Spinal cord (tissue), 10 donors: Measurements from ENCODE around the gene NPTX1. TPM values are rescaled to one million over a fixed set of nuclear protein-coding genes. Genes with fewer than 3 reads are reported as not detected.
A peak's percentile ranks its signal among the peaks of the same experiment; 100 is the strongest.
"Not testable (repeated sequence)": the region's sequence is repeated elsewhere in the genome, so short reads cannot be mapped to it uniquely, and the experiment has no call there.

Experiments
- DNase-seq, 6 donors: peaks; one replicate each; pipeline versions ENCODE4 v3.0.0 to v3.0.0-alpha.2; 2013 to 2015; ENCODE audit warnings: low spot score in 6 of 6, low read depth in 4 of 6
- H3K27ac ChIP-seq: one replicate; pipeline ENCODE4 v1.5.1; 2013; ENCODE audit warnings: low read depth, low read length, control low read depth
- H3K27me3 ChIP-seq: one replicate; pipeline ENCODE4 v1.6.1; 2013; ENCODE audit warnings: low read length; ENCODE audit not compliant: control insufficient read depth, insufficient read depth
- H3K36me3 ChIP-seq: one replicate; pipeline ENCODE4 v1.6.1; 2013; ENCODE audit warnings: low read length; ENCODE audit not compliant: control insufficient read depth, insufficient read depth
- H3K4me1 ChIP-seq: one replicate; pipeline ENCODE4 v1.6.1; 2013; ENCODE audit warnings: low read length; ENCODE audit not compliant: control insufficient read depth, insufficient read depth
- H3K4me3 ChIP-seq: one replicate; pipeline ENCODE4 v1.5.1; 2013; ENCODE audit warnings: low read depth, low read length, control low read depth
- H3K9me3 ChIP-seq: one replicate; pipeline ENCODE4 v1.6.1; 2013; ENCODE audit warnings: low read length; ENCODE audit not compliant: control insufficient read depth, insufficient read depth
- WGBS: methylation state at CpG from one replicate; pipeline ENCODE4 v1.1.5; 2013; ENCODE audit warnings: missing lambda C conversion rate; ENCODE audit not compliant: insufficient coverage; 5-methylcytosine and 5-hydroxymethylcytosine counted together
- polyA plus RNA-seq, 2 donors: library from polyadenylated mRNA; unstranded; fragments of 120-200 nt; gene quantifications; one replicate each; pipeline ENCODE4 v1.2.1, GENCODE V29; 2013; ENCODE audit not compliant: insufficient read length in 2 of 2
- total RNA-seq, 2 donors: library from RNA; depleted of rRNA in 1 of 2; stranded (reverse); fragments of 120-200 nt in 1 of 2; fragments of >200 nt in 1 of 2; gene quantifications; one replicate each; pipeline versions ENCODE4 v1.2.3 to v1.2.4, GENCODE V29; 2013 to 2014
- donor health status: healthy.

NPTX1 gene
- total and polyA plus RNA-seq, 4 donors, result 6.7 to 23.5 (median 19.9) TPM

- H3K27me3 ChIP-seq, H3K27ac ChIP-seq, H3K36me3 ChIP-seq, H3K9me3 ChIP-seq, H3K4me1 ChIP-seq, DNase-seq, H3K4me3 ChIP-seq: not testable (repeated sequence)
- WGBS, result 90% methylated on average over 4 of the region's 4 CpGs
Observed at GRCh38 chr17:80507177-80507576, 30.8 kb upstream of the NPTX1 start.

DNA sequence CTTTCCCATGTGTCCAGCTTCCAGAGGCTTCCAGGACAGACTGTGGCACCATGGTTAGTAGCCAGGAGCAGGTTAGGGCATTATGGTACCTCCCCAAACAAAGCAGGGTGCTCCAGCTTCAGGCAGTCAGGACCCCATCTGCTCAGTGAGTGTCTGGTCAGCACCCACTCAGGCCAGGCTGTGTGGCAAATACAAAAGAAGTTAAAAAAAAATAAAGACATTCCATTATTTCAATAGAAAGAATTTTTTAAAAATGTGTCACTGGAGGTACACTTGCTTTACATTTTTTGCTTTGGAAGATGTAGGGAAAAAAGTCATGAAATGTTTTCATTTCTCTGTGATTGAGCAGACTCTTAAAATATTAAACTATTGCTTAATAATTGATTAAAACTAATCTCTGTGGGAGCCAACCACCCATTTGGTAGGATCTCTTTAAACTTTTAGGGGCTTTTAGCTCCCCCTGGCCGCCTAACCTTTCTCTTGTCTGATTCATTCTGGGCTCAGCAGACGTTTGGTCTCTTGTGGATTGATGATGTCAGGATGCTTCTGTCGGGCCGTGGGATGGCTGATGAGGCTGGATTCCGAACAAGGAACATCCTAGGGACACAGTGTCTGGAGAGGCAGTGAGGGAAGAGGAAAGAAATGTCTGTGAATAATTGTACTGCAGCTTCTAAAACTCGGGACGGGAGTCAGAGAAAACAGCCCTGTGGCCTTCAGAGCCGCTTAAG lies 28.4 kb upstream of the NPTX1 start:
- no peak overlapping the region for H3K27ac ChIP-seq
- 27% methylated on average over 6 of the region's 8 CpGs for WGBS
- H3K4me3 ChIP-seq, result no peak overlapping the region
- no peaks in the 10 kb centered on the region for H3K9me3 ChIP-seq
- no peaks in the 10 kb centered on the region for H3K36me3 ChIP-seq
- peak in 1 of 6 donors; percentile 31 for DNase-seq
- H3K27me3 ChIP-seq, result peaks cover 5% of the 10 kb centered on the region
- peaks cover 8% of the 10 kb centered on the region for H3K4me1 ChIP-seq

DNA sequence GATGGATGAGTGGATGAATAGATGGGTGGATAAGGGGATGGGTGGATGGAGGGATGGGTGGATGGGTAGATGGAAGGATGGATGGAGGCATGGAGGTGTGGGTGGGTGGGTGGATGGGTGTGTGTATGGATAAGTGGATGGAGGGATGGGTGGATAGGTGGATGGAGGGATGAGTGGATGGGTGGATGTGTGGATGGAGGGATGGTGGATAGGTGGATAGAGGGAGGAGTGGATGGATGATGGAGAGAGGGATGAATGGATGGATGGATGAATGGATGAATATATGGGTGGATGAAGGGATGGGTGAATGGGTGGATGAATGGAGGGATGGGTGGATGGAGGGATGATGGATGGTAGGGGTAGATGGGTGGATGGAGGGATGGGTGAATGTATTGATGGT lies 27.5 kb upstream of the NPTX1 start:
- Histone ChIP-seq H3K4me3 (no peak overlapping the region), H3K27me3 (peaks cover 5% of the 10 kb centered on the region), H3K36me3 (no peaks in the 10 kb centered on the region), H3K27ac (no peak overlapping the region), H3K4me1 (peaks cover 11% of the 10 kb centered on the region), H3K9me3 (no peaks in the 10 kb centered on the region)
- DNase-seq, result no peak

- DNase-seq, result no peak
- H3K4me3 ChIP-seq, result no peak overlapping the region
- 95% methylated on average over 2 of the region's 2 CpGs for WGBS
Observed at GRCh38 chr17:80503031-80503430, 26.6 kb upstream of the NPTX1 start.

DNA sequence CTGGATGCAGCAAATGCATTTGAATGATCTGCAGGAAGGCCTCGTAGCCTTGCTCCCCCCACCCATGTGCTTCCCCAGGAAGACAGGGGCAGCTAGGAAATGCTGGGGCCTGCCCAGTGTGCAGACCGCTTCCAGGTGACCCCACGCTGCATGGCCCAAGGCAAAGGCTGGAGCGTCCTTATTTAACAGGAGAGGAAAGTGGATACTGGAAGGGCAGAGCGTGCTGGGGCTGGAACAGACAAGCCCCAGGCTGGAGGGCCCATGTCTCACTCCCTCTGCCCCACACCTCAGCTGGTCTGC lies 26.1 kb upstream of the NPTX1 start:
- Histone ChIP-seq H3K36me3 (no peaks in the 10 kb centered on the region), H3K4me1 (peaks cover 22% of the 10 kb centered on the region), H3K27me3 (peaks cover 5% of the 10 kb centered on the region), H3K27ac (no peak overlapping the region), H3K9me3 (no peaks in the 10 kb centered on the region), H3K4me3 (no peak overlapping the region)
- 91% methylated on average over 4 of the region's 5 CpGs for WGBS
- DNase-seq, result no peak

More at GRCh38 chr17:80503031-80503430, 26.6 kb upstream of the NPTX1 start:
- Histone ChIP-seq H3K36me3 (no peaks in the 10 kb centered on the region), H3K27ac (no peak overlapping the region), H3K9me3 (no peaks in the 10 kb centered on the region), H3K4me1 (peaks cover 20% of the 10 kb centered on the region), H3K27me3 (peaks cover 5% of the 10 kb centered on the region)

DNA sequence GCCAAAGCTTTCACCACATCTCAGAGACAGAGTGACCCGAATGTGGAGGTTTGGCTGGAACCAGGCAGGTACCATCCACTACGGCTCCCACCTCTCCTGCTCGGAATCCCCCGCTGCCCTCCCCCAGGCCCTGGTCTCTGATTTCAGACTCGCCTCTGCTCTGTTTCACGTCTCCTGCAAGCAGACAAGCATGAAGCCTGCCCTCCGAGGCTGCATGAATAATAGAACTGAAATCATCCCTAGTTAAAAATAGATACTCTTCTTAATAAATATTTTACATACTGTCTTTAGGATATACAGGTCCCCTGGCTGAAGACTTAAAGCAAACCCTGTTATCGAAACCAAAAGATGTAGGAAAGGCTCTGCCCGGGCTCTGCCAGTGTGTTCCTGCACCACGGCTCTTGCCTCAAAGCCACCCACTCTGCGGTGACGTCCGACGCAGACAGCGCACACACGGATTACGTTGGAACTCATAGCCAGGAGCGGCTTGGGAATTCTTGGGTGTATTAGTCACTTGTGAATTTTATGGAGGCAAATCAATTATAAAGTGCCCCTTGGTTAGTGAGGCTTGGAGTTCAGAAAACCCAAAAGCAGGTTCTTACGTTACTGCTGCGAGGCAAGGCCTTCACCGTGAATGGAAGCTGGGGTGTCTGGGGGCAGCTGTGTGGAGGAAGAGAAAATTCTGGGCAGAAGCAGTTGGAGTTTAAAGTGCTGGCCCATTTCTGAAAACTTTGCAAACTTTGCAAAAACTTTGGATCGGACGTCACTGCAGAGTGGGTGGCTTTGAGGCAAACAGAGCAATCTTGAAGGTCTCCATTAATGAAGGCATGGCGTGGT lies 25.6 kb upstream of the NPTX1 start:
- Histone ChIP-seq H3K27ac (no peak overlapping the region), H3K27me3 (peaks cover 3% of the 10 kb centered on the region)
- WGBS, result 78% methylated on average over 20 of the region's 24 CpGs

DNA sequence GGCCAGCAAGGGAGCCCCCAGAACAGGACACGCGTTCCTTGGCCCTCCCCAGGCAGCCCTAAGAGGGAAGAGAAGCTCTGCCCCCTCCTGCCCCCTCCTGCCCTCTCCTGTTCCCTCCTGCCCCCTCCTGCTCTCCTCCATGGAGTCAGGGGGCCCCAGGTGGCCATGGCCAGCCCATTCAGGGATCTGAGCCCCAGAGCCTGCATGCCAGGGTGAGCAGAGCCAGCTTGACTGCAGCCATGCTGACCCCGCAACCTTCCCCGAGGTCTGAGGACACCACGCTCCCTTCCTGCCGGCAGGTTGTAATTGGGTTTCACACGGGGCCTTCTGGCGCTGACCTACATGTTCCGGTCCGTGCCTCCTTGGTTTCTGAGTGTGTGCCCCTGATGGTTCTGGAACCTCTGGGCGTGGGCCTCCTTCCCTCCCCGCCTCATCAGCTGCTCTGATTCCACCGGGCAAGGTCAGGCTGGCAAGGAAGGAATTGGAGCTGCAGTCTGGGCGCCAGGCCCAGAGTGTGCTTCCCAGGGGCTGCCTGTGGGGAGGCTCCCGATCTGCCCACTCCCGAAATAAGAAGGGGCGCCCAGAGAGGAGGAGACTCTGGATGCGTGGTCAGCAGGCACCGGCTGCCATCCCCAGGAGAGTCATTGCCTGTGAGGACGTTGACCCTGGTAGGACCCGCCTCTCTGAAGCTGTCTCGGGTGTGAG lies 23.7 kb upstream of the NPTX1 start:
- 63% methylated on average over 21 of the region's 22 CpGs for WGBS
- Histone ChIP-seq H3K4me1 (peaks cover 22% of the 10 kb centered on the region), H3K9me3 (no peaks in the 10 kb centered on the region), H3K27ac (no peak overlapping the region), H3K36me3 (no peaks in the 10 kb centered on the region), H3K27me3 (peaks cover 3% of the 10 kb centered on the region), H3K4me3 (no peak overlapping the region)
- DNase-seq, result no peak

More for the DNA sequence above, 25.6 kb upstream of the NPTX1 start:
- no peak overlapping the region for H3K4me3 ChIP-seq
- H3K9me3 ChIP-seq, result no peaks in the 10 kb centered on the region
- DNase-seq, result peak in 1 of 6 donors; percentile 9
- H3K4me1 ChIP-seq, result peaks cover 22% of the 10 kb centered on the region
- no peaks in the 10 kb centered on the region for H3K36me3 ChIP-seq

DNA sequence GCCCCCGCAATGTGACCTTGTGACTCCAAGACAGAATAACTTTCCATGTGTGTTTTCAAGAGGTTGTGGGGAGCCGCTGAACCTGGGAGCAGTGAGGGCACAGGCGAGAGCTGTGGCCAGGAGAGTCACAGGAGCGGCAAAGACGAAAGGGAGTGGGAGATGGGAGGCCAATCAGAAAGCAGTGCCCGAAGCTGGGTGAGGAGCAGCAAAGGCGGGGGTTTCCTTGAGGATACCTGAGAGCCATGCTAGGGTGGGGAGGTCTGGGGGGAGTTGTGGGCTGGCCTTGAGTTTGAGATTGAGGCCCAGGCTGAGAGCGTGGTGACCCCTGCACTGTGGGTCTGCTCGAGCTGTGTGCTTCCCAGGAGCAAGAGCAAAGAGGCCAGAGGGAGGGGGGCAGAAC lies 23.2 kb upstream of the NPTX1 start:
- WGBS, result 77% methylated on average over 9 of the region's 9 CpGs
- no peak overlapping the region for H3K27ac ChIP-seq
- peaks cover 3% of the 10 kb centered on the region for H3K27me3 ChIP-seq
- H3K9me3 ChIP-seq, result no peaks in the 10 kb centered on the region
- DNase-seq, result no peak
- no peaks in the 10 kb centered on the region for H3K36me3 ChIP-seq
- H3K4me3 ChIP-seq, result no peak overlapping the region
- peaks cover 22% of the 10 kb centered on the region for H3K4me1 ChIP-seq

DNA sequence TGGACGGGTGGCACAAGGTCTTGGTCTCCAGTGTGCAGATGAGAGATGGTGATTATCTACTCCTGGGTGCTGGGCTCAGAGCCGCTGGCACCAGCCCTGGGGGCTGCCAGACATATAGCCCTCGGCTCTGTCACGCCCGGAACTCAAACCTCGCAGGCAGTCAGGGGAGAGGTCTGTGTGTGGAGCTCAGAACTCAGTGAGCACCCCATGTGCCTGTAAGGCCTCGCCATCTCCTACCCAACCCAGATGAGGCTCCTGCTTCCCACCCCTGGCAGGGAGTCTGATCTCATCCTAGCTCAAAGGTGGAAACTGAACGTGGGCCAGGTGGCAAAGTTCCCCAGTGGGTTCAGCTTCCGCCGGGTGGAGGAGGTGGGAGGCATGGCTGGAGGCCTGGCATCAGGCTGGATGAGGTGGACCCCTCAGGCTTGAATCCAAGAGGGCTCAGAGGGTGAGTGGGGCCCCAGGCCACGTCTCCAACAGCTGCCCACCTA lies 22.6 kb upstream of the NPTX1 start:
- Histone ChIP-seq H3K27ac (no peak overlapping the region), H3K4me1 (peaks cover 22% of the 10 kb centered on the region), H3K27me3 (peaks cover 3% of the 10 kb centered on the region), H3K36me3 (no peaks in the 10 kb centered on the region), H3K9me3 (no peaks in the 10 kb centered on the region), H3K4me3 (no peak overlapping the region)
- DNase-seq, result no peak
- WGBS, result 78% methylated on average over 6 of the region's 11 CpGs
